H1 (cell line): ENCODE measurements around the gene STX18. TPM values are rescaled to one million over a fixed set of nuclear protein-coding genes. Genes with fewer than 3 reads are reported as not detected.

Experiments used
- CBX5 ChIP-seq: fragments of 300-800, 300-1000 bp; sonication (generic); IDR thresholded peaks from 2 replicates; pipeline ENCODE4 v1.7.1; 2016; ENCODE audit warnings: antibody characterized with exemption, low read length, low read depth
- HDAC2 ChIP-seq, 2 experiments: fragments of 300-600 bp in 1 of 2; sonication (generic) in 1 of 2; IDR thresholded peaks; 2 replicates each; pipeline ENCODE4 v1.6.1; 2011 to 2012; ENCODE audit warnings: low read depth in 2 of 2, low read length in 2 of 2, mild to moderate bottlenecking in 2 of 2, moderate library complexity in 2 of 2, borderline replicate concordance in 1 of 2, inconsistent platforms in 1 of 2
- MAFK ChIP-seq: IDR thresholded peaks from 2 replicates; pipeline ENCODE4 v1.6.1; 2012; ENCODE audit warnings: low read depth, mild to moderate bottlenecking, improper control_type of control experiment, low read length
- RAD21 ChIP-seq, 2 experiments: IDR thresholded peaks in 1 of 2; conservative IDR thresholded peaks in 1 of 2; 2 replicates each; pipeline ENCODE4 v1.6.1; 2011; ENCODE audit warnings: low read depth in 2 of 2, low read length in 2 of 2, improper control_type of control experiment in 1 of 2, inconsistent platforms in 1 of 2, mild to moderate bottlenecking in 1 of 2, moderate library complexity in 1 of 2
- TAF1 ChIP-seq: IDR thresholded peaks from 2 replicates; pipeline ENCODE4 v1.6.1; 2011; ENCODE audit warnings: mild to moderate bottlenecking, low read depth, low read length
- TAF7 ChIP-seq: optimal IDR thresholded peaks from 2 replicates; pipeline ENCODE3; 2011; ENCODE audit warnings: low read depth, mild to moderate bottlenecking, inconsistent platforms, low read length, moderate library complexity, borderline replicate concordance
- polyA plus RNA-seq, 7 experiments: library from polyadenylated mRNA; depleted of rRNA in 3 of 7; stranded (reverse) in 5 of 7; unstranded in 2 of 7; fragments of >200 nt in 5 of 7; fragments of 200-250 nt in 2 of 7; gene quantifications; 1 replicate in 5 of 7; 2 replicates in 1 of 7; 4 replicates in 1 of 7; pipeline versions ENCODE4 v1.2.1 to v1.2.3, GENCODE V29; 2011 to 2013; ENCODE audit warnings: missing spikeins in 2 of 7, mixed read lengths in 2 of 7
- total RNA-seq: library from RNA; stranded (reverse); fragmentation: NEBNext Ultra II Directional; extraction: Animal tissue kit (Norgen Biotek cat#: 25700); gene quantifications from 2 replicates; pipeline ENCODE4 v1.2.1, GENCODE V29; 2021

The STX18 gene
- total and polyA plus RNA-seq, 2 of the 8 experiments (the other 6 are each of a cell fraction or from before 2014, with no cell fraction given) = 14.6 to 18.3 TPM

DNA sequence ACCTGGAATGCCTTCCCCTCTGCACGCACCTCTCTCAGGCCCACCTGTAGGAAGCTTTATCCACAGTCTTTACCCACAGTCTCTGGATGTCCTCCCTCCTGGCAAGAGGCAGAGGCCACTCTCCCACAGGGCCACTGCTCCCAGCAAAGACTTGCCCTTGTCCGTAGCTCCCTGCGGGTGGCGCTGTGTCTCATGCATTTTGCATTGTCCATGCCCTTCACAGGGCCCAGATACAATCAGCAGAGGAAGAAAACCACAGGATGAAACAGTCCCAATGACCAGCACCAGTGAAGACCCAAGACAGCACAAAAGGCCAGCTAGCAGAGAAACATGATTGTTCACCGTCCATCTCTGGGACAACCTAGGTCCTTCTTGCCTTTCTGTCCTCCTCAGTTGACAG, 157.0 kb downstream of the STX18 start (continued):
- TF ChIP-seq TAF1 (no peak), RAD21 (IDR thresholded peaks at IDR 0.05 in 1 of 2, conservative IDR thresholded peaks at IDR 0.05 in 1 of 2; ENCODE audit: low read depth in 2 of 2, low read length in 2 of 2) (peak; percentile 79 to 88), HDAC2 (IDR thresholded peaks at IDR 0.05; ENCODE audit: borderline replicate concordance in 1 of 2, low read depth in 2 of 2, low read length in 2 of 2) (no peak), CBX5 (no peak), MAFK (no peak), TAF7 (no peak)
- TF ChIP-seq, all 59 proteins: peak for 5
